Measurements from ENCODE around the gene SPAG5.
A peak's percentile ranks its signal among the peaks of the same experiment; 100 is the strongest.
"Not testable (repeated sequence)": the region's sequence is repeated elsewhere in the genome, so short reads cannot be mapped to it uniquely, and the experiment has no call there.

SPAG5 gene

GRCh38 chr17:28612531-28612930, 13.7 kb upstream of the SPAG5 start:
- no peak for DNase-seq

- DNase-seq, result no peak
Measured at GRCh38 chr17:28610376-28610775, 11.6 kb upstream of the SPAG5 start.

GRCh38 chr17:28604031-28604430, 5.2 kb upstream of the SPAG5 start:
- DNase-seq, result not testable (repeated sequence)

- DNase-seq, result peak; percentile 66
Measured at GRCh38 chr17:28599311-28600184, 723 bp upstream of the SPAG5 start.

GRCh38 chr17:28598389-28598788, 436 bp downstream of the SPAG5 start:
- DNase-seq, result no peak

- DNase-seq, result no peak
Measured at GRCh38 chr17:28597606-28598383, 1.0 kb downstream of the SPAG5 start.

- no peak for DNase-seq
Measured at GRCh38 chr17:28592260-28592659, 6.6 kb downstream of the SPAG5 start.

DNA sequence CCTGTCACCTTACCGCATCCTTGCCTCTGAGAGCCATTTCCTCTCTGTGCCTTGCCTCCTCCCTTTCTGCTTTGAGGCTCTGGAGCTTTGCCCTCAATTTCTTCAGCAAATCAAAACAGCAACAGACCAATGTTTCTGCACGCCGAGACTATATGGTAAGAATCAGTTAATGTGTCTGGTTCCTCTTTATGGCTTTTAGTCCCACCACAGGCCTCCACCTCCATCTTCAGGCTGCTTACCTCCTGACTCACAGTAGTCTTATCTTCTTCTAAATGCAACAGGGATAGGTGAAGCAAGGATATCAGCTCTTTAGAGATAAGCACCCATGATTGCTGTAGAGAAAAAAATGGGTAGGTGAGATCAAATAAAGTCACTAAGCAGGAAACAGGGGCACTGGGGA, 13.0 kb downstream of the SPAG5 start:
- no peak for DNase-seq

GRCh38 chr17:28584434-28584833, 14.4 kb downstream of the SPAG5 start:
- DNase-seq, result no peak

GRCh38 chr17:28582513-28582912, 16.3 kb downstream of the SPAG5 start:
- no peak for DNase-seq

DNA sequence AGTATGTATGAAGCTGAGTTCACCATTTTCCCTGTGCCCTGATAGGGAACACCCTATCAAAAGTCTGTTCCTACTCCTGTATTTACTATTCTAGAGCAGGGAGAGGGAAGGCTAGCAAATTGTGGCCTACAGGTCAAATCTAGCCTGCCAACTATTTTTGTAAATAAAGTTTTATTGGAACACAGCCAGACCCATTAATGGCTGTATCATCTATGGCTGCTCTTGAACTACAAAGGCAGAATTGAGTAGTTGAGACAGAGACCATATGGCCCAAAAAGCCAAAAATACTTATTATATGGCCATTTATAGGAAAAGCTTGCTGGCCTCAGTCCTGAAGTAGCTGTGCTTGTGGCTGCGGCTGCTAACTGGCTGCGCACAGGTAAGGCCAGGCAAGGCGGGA, 17.9 kb downstream of the SPAG5 start:
- DNase-seq, result no peak

DNA sequence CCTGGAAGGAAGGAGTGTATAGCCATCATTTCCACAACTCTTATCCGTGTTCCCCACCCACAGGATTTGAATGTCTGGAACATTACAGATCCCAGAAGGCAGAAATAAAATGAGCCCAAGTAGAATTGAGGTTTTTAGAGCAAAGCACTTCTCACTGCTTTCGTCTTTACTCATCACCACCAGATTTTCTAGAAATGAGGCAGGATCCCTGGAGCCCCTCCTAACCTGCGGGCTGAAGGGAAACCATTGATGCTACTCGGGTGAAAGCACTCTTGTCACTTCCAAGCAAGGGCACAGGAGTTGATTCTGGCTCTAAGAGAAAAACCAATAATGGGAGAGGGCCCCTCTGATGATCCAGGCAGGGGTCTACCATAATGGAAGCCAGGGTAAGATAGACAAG, 19.3 kb downstream of the SPAG5 start:
- no peak for DNase-seq

DNA sequence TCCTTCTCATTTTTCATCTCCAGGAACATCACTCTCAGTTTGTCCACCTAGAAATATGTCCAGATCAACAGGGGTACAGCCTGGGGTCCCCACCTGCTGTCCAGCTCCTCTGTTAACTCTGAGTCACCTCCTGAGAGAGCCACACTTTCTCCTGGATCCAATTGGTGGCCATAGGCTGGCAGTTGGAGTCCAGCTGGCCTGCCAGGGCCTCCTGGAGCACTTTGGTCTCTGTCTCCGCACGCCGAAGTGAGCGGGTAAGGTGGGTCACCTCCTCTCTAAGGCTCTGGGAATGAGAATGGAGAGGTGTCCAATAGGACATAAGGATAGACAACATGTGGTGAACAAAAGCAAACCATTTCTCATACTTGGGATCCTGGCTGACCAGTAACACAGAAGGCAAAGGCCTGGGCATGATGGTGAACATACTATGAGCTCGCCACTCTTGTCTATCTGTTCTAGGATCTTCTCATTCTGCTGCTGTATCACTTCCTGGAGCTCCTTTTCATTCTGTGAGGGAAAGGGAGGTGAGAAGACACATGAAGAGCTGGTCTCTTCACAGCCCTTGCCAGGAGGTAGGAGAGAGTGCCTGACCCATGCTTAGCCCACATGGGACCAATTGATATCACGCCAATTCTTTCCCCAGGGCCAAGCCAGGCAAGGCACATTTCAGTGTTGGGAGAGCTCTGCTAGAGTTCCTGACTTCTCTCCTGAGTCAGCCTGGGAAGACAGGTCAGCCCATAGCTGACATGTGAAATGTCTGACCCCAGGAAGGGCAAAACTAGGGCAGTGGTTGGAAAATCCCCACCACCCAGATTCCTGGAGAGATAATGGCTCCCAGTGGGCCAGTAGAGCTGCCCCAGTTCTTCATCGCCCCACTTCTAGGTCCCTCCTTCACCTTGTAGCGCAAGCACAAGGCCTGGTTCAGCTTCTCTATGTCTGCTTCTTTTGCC, 20.3 kb downstream of the SPAG5 start:
- DNase-seq, result no peak

- no peak for DNase-seq
Measured at GRCh38 chr17:28577466-28577824, 21.4 kb downstream of the SPAG5 start.

- DNase-seq, result peak; percentile 99
Measured at GRCh38 chr17:28576758-28577465, 21.9 kb downstream of the SPAG5 start, which contains the start of gene ALDOC. ALDOC (minus strand) TSS chr17:28576895; CDS start chr17:28575532, 1,363 bp downstream.

DNA sequence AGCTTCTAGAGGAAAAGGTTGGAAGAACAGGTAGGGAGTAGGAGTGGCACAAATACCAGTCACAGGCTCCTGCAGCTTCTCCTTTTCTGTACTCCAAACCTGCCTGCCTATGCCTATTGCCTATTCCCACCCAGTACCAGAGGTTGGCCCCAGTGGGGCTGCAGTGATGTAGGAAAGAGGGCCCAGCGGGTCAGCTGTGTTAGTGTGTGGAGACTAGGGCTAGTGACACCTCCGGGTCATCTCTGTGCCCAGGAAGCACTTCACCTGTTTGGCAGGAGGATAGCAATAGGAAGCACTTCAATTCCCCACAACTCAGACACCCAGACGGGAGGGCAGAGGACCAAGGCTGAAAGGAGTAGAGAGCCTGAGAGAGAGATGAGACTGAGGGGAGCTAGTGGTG, 22.8 kb downstream of the SPAG5 start:
- not testable (repeated sequence) for DNase-seq

DNA sequence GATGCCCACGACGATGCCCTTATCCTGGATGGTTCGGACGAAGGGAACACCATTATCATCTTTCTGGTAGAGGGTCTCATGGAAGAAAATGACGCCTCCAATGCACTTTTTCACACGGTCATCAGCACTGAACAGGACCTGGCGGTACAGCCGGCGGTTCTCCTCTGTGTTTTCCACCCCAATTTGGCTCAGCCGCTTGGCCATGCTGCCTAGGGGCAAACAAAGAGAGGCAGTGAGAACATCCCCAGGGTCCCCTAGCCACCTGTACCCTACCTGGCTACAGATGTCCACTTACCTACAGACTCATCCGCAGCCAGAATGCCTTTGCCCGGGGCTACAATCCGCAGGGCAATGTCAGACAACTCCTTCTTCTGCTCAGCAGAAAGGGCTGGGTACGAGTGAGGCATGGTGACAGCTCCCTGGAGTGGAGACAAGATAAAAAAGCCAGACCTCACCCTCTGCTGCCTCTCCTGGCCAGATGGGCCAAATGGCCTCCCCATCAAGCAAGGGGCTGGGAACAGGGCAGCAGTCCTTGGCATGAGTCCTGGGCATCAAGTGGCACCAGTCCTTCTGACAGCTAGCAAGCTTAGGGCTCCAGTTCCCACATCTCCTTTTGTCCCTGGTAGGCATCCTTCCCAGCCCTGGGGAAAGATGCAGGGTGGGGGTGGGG, 23.6 kb downstream of the SPAG5 start:
- no peak for DNase-seq

DNA sequence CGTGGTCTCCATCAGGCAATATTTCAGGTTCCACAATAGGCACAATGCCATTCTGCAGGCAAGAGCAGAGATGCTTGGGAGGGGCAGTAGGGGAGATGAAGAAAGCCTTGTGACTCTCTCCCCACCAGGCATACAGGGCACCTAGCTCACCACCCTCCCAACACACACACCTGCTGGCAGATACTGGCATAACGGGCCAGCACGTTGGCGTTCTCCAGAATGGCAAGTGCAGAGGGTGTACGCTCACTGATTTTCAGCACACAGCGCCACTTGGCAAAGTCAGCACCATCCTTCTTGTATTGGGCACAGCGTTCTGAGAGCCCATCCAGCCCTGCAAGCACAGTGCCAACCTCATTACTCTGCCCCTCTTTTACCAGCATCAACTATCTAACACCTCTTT, 24.3 kb downstream of the SPAG5 start:
- peak; percentile 17 for DNase-seq

DNA sequence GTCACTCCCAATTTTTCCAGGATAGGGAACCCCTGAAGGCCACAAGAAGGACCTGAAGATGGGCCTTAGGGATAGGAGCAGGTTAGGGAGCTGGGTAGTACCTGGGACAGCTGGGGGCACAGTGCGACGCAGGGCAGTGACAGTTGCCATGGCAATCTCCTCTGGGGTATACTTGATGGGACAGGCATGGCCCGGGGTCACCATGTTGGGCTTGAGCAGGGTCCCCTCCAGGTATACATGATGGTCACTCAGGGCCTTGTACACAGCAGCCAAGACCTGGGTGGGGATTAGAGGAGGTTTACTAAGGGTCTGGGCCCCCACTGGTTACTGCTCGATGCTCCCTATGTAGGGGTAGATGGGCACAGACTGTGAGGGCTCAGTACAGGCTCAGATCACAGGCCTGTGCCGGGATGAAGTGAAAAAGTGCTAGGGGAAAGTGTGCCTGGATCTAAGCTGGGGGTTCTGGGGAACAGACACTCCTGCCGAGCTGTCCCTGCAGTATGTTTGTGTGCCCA, 24.8 kb downstream of the SPAG5 start:
- no peak for DNase-seq

DNA sequence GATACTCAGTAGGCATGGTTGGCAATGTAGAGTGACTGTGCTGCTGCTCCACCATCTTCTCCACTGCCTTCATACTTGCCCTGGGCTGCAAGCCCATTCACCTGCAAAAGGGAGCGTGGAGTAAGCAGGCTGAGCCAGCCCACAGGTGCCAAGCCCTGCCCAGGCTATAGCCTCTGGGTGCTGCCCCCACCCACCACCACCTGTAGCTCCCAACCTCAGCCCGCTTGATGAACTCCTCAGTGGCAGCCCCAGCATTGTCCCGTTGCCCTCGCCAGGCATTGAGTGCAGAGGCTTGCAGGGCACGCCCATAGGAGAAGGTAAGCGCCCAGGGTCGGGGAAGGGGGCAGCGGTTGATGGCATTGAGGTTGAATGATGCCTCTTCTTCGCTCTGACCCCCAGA, 25.3 kb downstream of the SPAG5 start:
- no peak for DNase-seq

DNA sequence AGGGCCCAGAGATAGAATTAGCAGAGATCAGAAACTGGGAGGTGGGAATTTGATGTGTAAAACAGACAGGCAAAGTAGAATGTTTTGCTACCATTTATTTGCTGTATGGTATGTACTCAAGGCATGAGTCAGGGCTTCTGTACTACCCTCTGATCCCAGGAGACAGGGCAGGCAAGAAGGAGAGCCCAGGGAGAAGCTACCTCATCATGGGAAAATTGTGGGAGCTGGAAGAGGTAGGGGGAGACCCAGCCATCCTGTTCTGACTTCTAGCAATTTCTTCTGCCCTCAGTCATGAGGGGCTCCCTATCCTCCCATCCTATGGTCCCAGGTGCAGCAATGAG, 25.8 kb downstream of the SPAG5 start:
- no peak for DNase-seq

Measured in stimulated activated CD4-positive, alpha-beta T cell treated with anti-CD3 and anti-CD28 coated beads, Interleukin-4, amount 100 ng/mL, for 1 hour (primary cell).